Right lobe of liver (tissue), 6 donors: ENCODE results near the gene SLC18A3. TPM values are rescaled to one million over a fixed set of nuclear protein-coding genes. Genes with fewer than 3 reads are reported as not detected.

Experiments used
- ATAC-seq, 4 donors: fragments of 200-7000 bp; cut with Tn5 transposase; one replicate each; pipeline ENCODE4 v1.9.1; 2020; ENCODE audit warnings: mild to moderate bottlenecking in 4 of 4, moderate library complexity in 4 of 4
- DNase-seq, 3 donors: peaks; one replicate each; pipeline ENCODE4 v3.0.0-alpha.2; 2020
- H3K27ac ChIP-seq, 3 donors: fragments of 200-600 bp; one replicate each; pipeline ENCODE4 v1.8.0; 2022
- H3K27me3 ChIP-seq, 2 donors: fragments of 200-600 bp; one replicate each; pipeline ENCODE4 v1.8.0; 2022
- H3K36me3 ChIP-seq, 4 donors: fragments of 200-600 bp; sonication (generic) in 1 of 4; one replicate each; pipeline versions ENCODE4 v1.5.1 to v1.8.0; 2017 to 2022; ENCODE audit warnings: control low read depth in 1 of 4
- H3K4me1 ChIP-seq, 4 donors: fragments of 200-600 bp; sonication (generic) in 1 of 4; one replicate each; pipeline versions ENCODE4 v1.5.1 to v1.8.0; 2017 to 2022; ENCODE audit warnings: control low read depth in 1 of 4
- H3K4me3 ChIP-seq, 3 donors: fragments of 200-600 bp; one replicate each; pipeline ENCODE4 v1.8.0; 2022
- H3K9me3 ChIP-seq, 4 donors: fragments of 200-600 bp; sonication (generic) in 1 of 4; one replicate each; pipeline versions ENCODE4 v1.5.1 to v1.8.0; 2017 to 2022; ENCODE audit warnings: control low read depth in 1 of 4
- CTCF ChIP-seq, 4 donors: fragments of 200-600 bp in 3 of 4; fragments of 450-650 bp in 1 of 4; IDR thresholded peaks; one replicate each; pipeline versions ENCODE4 v1.5.1 to v1.8.0; 2016 to 2022; ENCODE audit warnings: antibody characterized with exemption in 4 of 4, mild to moderate bottlenecking in 2 of 4
- POLR2A ChIP-seq: fragments of 450-650 bp; IDR thresholded peaks from one replicate; pipeline ENCODE4 v1.6.1; 2017; ENCODE audit warnings: antibody characterized with exemption, mild to moderate bottlenecking
- WGBS: methylation state at CpG from one replicate; pipeline ENCODE4 v1.1.6; 2018; ENCODE audit warnings: low coverage, low lambda C conversion rate; ENCODE audit not compliant: insufficient coverage; ENCODE audit errors: missing lambda C conversion rate; 5-methylcytosine and 5-hydroxymethylcytosine counted together
- intact Hi-C, 2 donors: fragments of 100-400 bp; cut with DNase I; formaldehyde crosslinking; loops; one replicate each; pipeline versions ENCODE4 v1.11.2 to v1.14.1; 2022
- total RNA-seq, 6 experiments: library from RNA; depleted of rRNA in 2 of 6; stranded (reverse); fragments of >200 nt in 2 of 6; fragmentation: NEBNext Ultra II Directional in 3 of 6; extraction: Animal tissue kit (Norgen Biotek cat#: 25700) in 3 of 6; gene quantifications; one replicate each; pipeline versions ENCODE4 v1.1.0 to v1.2.4, GENCODE V29; 2016 to 2023
- donor health status: DM: no; HTN: yes; CAD: no.
- donor health status: DM: no; HTN: no; CAD: no.
- donor health status: DM: no; HTN: no; CAD: no.
- donor health status: DM: no; HTN: yes; CAD: no.
- donor health status: DM: no; HTN: yes; CAD: no.

Gene SLC18A3
- total RNA-seq, 6 experiments from 2014 or later, result not detected

GRCh38 chr10:49622426-49623425 lies 12.6 kb downstream of the SLC18A3 start:
- Histone ChIP-seq H3K4me1 (no peaks in the 10 kb centered on the region), H3K36me3 (no peaks in the 10 kb centered on the region), H3K9me3 (no peaks in the 10 kb centered on the region), H3K27ac (no peak overlapping the region), H3K27me3 (no peaks in the 10 kb centered on the region), H3K4me3 (no peak overlapping the region)
- 54% methylated on average over 10 of the region's 11 CpGs for WGBS
- ATAC-seq (no peak), DNase-seq (peak in 2 of 3 donors; percentile 15 to 19)
- TF ChIP-seq CTCF (IDR thresholded peaks at IDR 0.05) (no peak), POLR2A (no peak)
- intact Hi-C loops, result no loop called here

- Histone ChIP-seq H3K4me1 (no peaks in the 10 kb centered on the region), H3K36me3 (no peaks in the 10 kb centered on the region), H3K27me3 (no peaks in the 10 kb centered on the region), H3K27ac (no peak overlapping the region), H3K4me3 (no peak overlapping the region), H3K9me3 (no peaks in the 10 kb centered on the region)
- peak in 1 of 3 donors; percentile 1 for DNase-seq
- no peak for ATAC-seq
- TF ChIP-seq POLR2A, result no peak
- no peak for TF ChIP-seq CTCF (IDR thresholded peaks at IDR 0.05)
- intact Hi-C loops, result no loop called here
- WGBS, result 48% methylated on average over 5 of the region's 5 CpGs
Observed at GRCh38 chr10:49624629-49625028, 14.5 kb downstream of the SLC18A3 start.

GRCh38 chr10:49625411-49625810 lies 15.3 kb downstream of the SLC18A3 start:
- H3K36me3 ChIP-seq, result no peaks in the 10 kb centered on the region
- no peak overlapping the region for H3K27ac ChIP-seq
- WGBS, result 70% methylated on average over 3 of the region's 10 CpGs
- H3K4me1 ChIP-seq, result no peaks in the 10 kb centered on the region
- ATAC-seq (no peak), DNase-seq (peak in 2 of 3 donors; percentile 21 to 28)
- no peaks in the 10 kb centered on the region for H3K27me3 ChIP-seq
- H3K4me3 ChIP-seq, result no peak overlapping the region
- no peaks in the 10 kb centered on the region for H3K9me3 ChIP-seq
- no peak for TF ChIP-seq CTCF (IDR thresholded peaks at IDR 0.05)
- TF ChIP-seq POLR2A, result no peak
- intact Hi-C loops, result no loop called here

GRCh38 chr10:49627038-49627437 lies 16.9 kb downstream of the SLC18A3 start:
- no peaks in the 10 kb centered on the region for H3K4me1 ChIP-seq
- intact Hi-C loops, result no loop called here
- DNase-seq (no peak), ATAC-seq (no peak)
- no peaks in the 10 kb centered on the region for H3K36me3 ChIP-seq
- H3K27me3 ChIP-seq, result no peaks in the 10 kb centered on the region
- WGBS, result 81% methylated on average over 6 of the region's 7 CpGs
- no peak overlapping the region for H3K27ac ChIP-seq
- no peaks in the 10 kb centered on the region for H3K9me3 ChIP-seq
- no peak for TF ChIP-seq POLR2A
- no peak for TF ChIP-seq CTCF (IDR thresholded peaks at IDR 0.05)
- H3K4me3 ChIP-seq, result no peak overlapping the region
